ENCODE results near the gene ECEL1. TPM values are rescaled to one million over a fixed set of nuclear protein-coding genes. Genes with fewer than 3 reads are reported as not detected.
A peak's percentile ranks its signal among the peaks of the same experiment; 100 is the strongest.

ECEL1 gene
- polyA plus RNA-seq, 4 donors: 0.38 to 1.7 TPM; not detected in 2

- H3K27me3 ChIP-seq (ENCODE audit: control insufficient read depth in 3 of 3, insufficient read depth in 3 of 3, low read length in 3 of 3): peaks cover 15 to 47% (median 21%) of the 10 kb centered on the region in 3 donors
- no peaks in the 10 kb centered on the region for H3K36me3 ChIP-seq (ENCODE audit: control insufficient read depth in 3 of 3, insufficient read depth in 2 of 3, low read depth in 1 of 3, low read length in 3 of 3)
- H3K4me3 ChIP-seq (ENCODE audit: low read depth in 1 of 3, low read length in 3 of 3): no peak overlapping the region
- H3K4me1 ChIP-seq (ENCODE audit: control insufficient read depth in 3 of 3, insufficient read depth in 2 of 3, low read depth in 1 of 3, low read length in 2 of 3): peaks cover 0 to 7% (median 0%) of the 10 kb centered on the region in 3 donors
- no peaks in the 10 kb centered on the region for H3K9me3 ChIP-seq (ENCODE audit: control insufficient read depth in 2 of 2, insufficient read depth in 1 of 2, low read depth in 1 of 2, low read length in 1 of 2)
- no peak overlapping the region for H3K27ac ChIP-seq (ENCODE audit: low read depth in 1 of 3, low read length in 2 of 3)
- DNase-seq: no peak
- 86 to 89% (median 88%) methylated on average over 10 to 14 of the region's 14 CpGs for WGBS, 3 donors
- FAIRE-seq: no peak
Measured at GRCh38 chr2:232525199-232525598, 37.6 kb upstream of the ECEL1 start.

- peaks cover 15 to 49% (median 23%) of the 10 kb centered on the region in 3 donors for H3K27me3 ChIP-seq (ENCODE audit: control insufficient read depth in 3 of 3, insufficient read depth in 3 of 3, low read length in 3 of 3)
- no peak for DNase-seq
Measured at GRCh38 chr2:232524771-232525170, 37.1 kb upstream of the ECEL1 start.

GRCh38 chr2:232523682-232524597, 36.3 kb upstream of the ECEL1 start:
- H3K27me3 ChIP-seq (ENCODE audit: control insufficient read depth in 3 of 3, insufficient read depth in 3 of 3, low read length in 3 of 3): peaks cover 15 to 54% (median 23%) of the 10 kb centered on the region in 3 donors
- 1 to 3% (median 2%) methylated on average over 48 to 75 of the region's 75 CpGs for WGBS, 3 donors
- H3K4me3 ChIP-seq (ENCODE audit: low read depth in 1 of 3, low read length in 3 of 3): no peak overlapping the region
- no peaks in the 10 kb centered on the region for H3K9me3 ChIP-seq (ENCODE audit: control insufficient read depth in 2 of 2, insufficient read depth in 1 of 2, low read depth in 1 of 2, low read length in 1 of 2)
- no peak overlapping the region for H3K27ac ChIP-seq (ENCODE audit: low read depth in 1 of 3, low read length in 2 of 3)
- FAIRE-seq (no peak), DNase-seq (peak; percentile 11 to 62)
- peaks cover 0 to 7% (median 0%) of the 10 kb centered on the region in 3 donors for H3K4me1 ChIP-seq (ENCODE audit: control insufficient read depth in 3 of 3, insufficient read depth in 2 of 3, low read depth in 1 of 3, low read length in 2 of 3)
- no peaks in the 10 kb centered on the region for H3K36me3 ChIP-seq (ENCODE audit: control insufficient read depth in 3 of 3, insufficient read depth in 2 of 3, low read depth in 1 of 3, low read length in 3 of 3)

More at GRCh38 chr2:232524771-232525170, 37.1 kb upstream of the ECEL1 start:
- H3K4me1 ChIP-seq (ENCODE audit: control insufficient read depth in 3 of 3, insufficient read depth in 2 of 3, low read depth in 1 of 3, low read length in 2 of 3): peaks cover 0 to 7% (median 0%) of the 10 kb centered on the region in 3 donors
- no peaks in the 10 kb centered on the region for H3K36me3 ChIP-seq (ENCODE audit: control insufficient read depth in 3 of 3, insufficient read depth in 2 of 3, low read depth in 1 of 3, low read length in 3 of 3)
- 66 to 76% (median 71%) methylated on average over 5 to 6 of the region's 6 CpGs for WGBS, 3 donors
- H3K27ac ChIP-seq (ENCODE audit: low read depth in 1 of 3, low read length in 2 of 3): no peak overlapping the region
- FAIRE-seq: no peak
- no peaks in the 10 kb centered on the region for H3K9me3 ChIP-seq (ENCODE audit: control insufficient read depth in 2 of 2, insufficient read depth in 1 of 2, low read depth in 1 of 2, low read length in 1 of 2)
- no peak overlapping the region for H3K4me3 ChIP-seq (ENCODE audit: low read depth in 1 of 3, low read length in 3 of 3)

GRCh38 chr2:232523402-232523681, 35.7 kb upstream of the ECEL1 start:
- FAIRE-seq (no peak), DNase-seq (no peak)
- Histone ChIP-seq H3K27me3 (ENCODE audit: control insufficient read depth in 3 of 3, insufficient read depth in 3 of 3, low read length in 3 of 3) (peaks cover 15 to 55% (median 23%) of the 10 kb centered on the region in 3 donors), H3K36me3 (ENCODE audit: control insufficient read depth in 3 of 3, insufficient read depth in 2 of 3, low read depth in 1 of 3, low read length in 3 of 3) (no peaks in the 10 kb centered on the region), H3K9me3 (ENCODE audit: control insufficient read depth in 2 of 2, insufficient read depth in 1 of 2, low read depth in 1 of 2, low read length in 1 of 2) (no peaks in the 10 kb centered on the region), H3K27ac (ENCODE audit: low read depth in 1 of 3, low read length in 2 of 3) (no peak overlapping the region), H3K4me1 (ENCODE audit: control insufficient read depth in 3 of 3, insufficient read depth in 2 of 3, low read depth in 1 of 3, low read length in 2 of 3) (peaks cover 0 to 7% (median 0%) of the 10 kb centered on the region in 3 donors), H3K4me3 (ENCODE audit: low read depth in 1 of 3, low read length in 3 of 3) (no peak overlapping the region)
- WGBS, 3 donors: 14 to 18% (median 17%) methylated on average over 16 of the region's 16 CpGs

- Histone ChIP-seq H3K36me3 (ENCODE audit: control insufficient read depth in 3 of 3, insufficient read depth in 2 of 3, low read depth in 1 of 3, low read length in 3 of 3) (no peaks in the 10 kb centered on the region), H3K9me3 (ENCODE audit: control insufficient read depth in 2 of 2, insufficient read depth in 1 of 2, low read depth in 1 of 2, low read length in 1 of 2) (no peaks in the 10 kb centered on the region), H3K27ac (ENCODE audit: low read depth in 1 of 3, low read length in 2 of 3) (no peak overlapping the region), H3K4me3 (ENCODE audit: low read depth in 1 of 3, low read length in 3 of 3) (no peak overlapping the region), H3K4me1 (ENCODE audit: control insufficient read depth in 3 of 3, insufficient read depth in 2 of 3, low read depth in 1 of 3, low read length in 2 of 3) (peaks cover 0 to 10% (median 0%) of the 10 kb centered on the region in 3 donors), H3K27me3 (ENCODE audit: control insufficient read depth in 3 of 3, insufficient read depth in 3 of 3, low read length in 3 of 3) (peaks cover 15 to 54% (median 23%) of the 10 kb centered on the region in 3 donors)
- FAIRE-seq: no peak
- WGBS, 3 donors: 14 to 23% (median 16%) methylated on average over 29 to 46 of the region's 46 CpGs
- peak in 1 of 2 donors; percentile 29 for DNase-seq
Measured at GRCh38 chr2:232522623-232523401, 35.2 kb upstream of the ECEL1 start.

- Histone ChIP-seq H3K9me3 (ENCODE audit: control insufficient read depth in 2 of 2, insufficient read depth in 1 of 2, low read depth in 1 of 2, low read length in 1 of 2) (no peaks in the 10 kb centered on the region), H3K4me3 (ENCODE audit: low read depth in 1 of 3, low read length in 3 of 3) (peak overlapping the region in 1 of 3 donors; percentile 8), H3K4me1 (ENCODE audit: control insufficient read depth in 3 of 3, insufficient read depth in 2 of 3, low read depth in 1 of 3, low read length in 2 of 3) (peaks cover 0 to 13% (median 0%) of the 10 kb centered on the region in 3 donors), H3K27ac (ENCODE audit: low read depth in 1 of 3, low read length in 2 of 3) (no peak overlapping the region), H3K36me3 (ENCODE audit: control insufficient read depth in 3 of 3, insufficient read depth in 2 of 3, low read depth in 1 of 3, low read length in 3 of 3) (no peaks in the 10 kb centered on the region), H3K27me3 (ENCODE audit: control insufficient read depth in 3 of 3, insufficient read depth in 3 of 3, low read length in 3 of 3) (peaks cover 15 to 54% (median 23%) of the 10 kb centered on the region in 3 donors)
- DNase-seq (peak; percentile 21 to 78), FAIRE-seq (no peak)
- 5 to 7% (median 6%) methylated on average over 40 to 66 of the region's 66 CpGs for WGBS, 3 donors
Measured at GRCh38 chr2:232521959-232522622, 34.5 kb upstream of the ECEL1 start.

GRCh38 chr2:232521098-232521497, 33.5 kb upstream of the ECEL1 start:
- DNase-seq (no peak), FAIRE-seq (no peak)
- 83 to 89% (median 88%) methylated on average over 13 to 14 of the region's 14 CpGs for WGBS, 3 donors
- no peak overlapping the region for H3K27ac ChIP-seq (ENCODE audit: low read depth in 1 of 3, low read length in 2 of 3)
- H3K9me3 ChIP-seq (ENCODE audit: control insufficient read depth in 2 of 2, insufficient read depth in 1 of 2, low read depth in 1 of 2, low read length in 1 of 2): no peaks in the 10 kb centered on the region
- peaks cover 0 to 22% (median 0%) of the 10 kb centered on the region in 3 donors for H3K4me1 ChIP-seq (ENCODE audit: control insufficient read depth in 3 of 3, insufficient read depth in 2 of 3, low read depth in 1 of 3, low read length in 2 of 3)
- H3K36me3 ChIP-seq (ENCODE audit: control insufficient read depth in 3 of 3, insufficient read depth in 2 of 3, low read depth in 1 of 3, low read length in 3 of 3): no peaks in the 10 kb centered on the region
- H3K4me3 ChIP-seq (ENCODE audit: low read depth in 1 of 3, low read length in 3 of 3): no peak overlapping the region
- H3K27me3 ChIP-seq (ENCODE audit: control insufficient read depth in 3 of 3, insufficient read depth in 3 of 3, low read length in 3 of 3): peaks cover 15 to 51% (median 23%) of the 10 kb centered on the region in 3 donors

- Histone ChIP-seq H3K36me3 (ENCODE audit: control insufficient read depth in 3 of 3, insufficient read depth in 2 of 3, low read depth in 1 of 3, low read length in 3 of 3) (no peaks in the 10 kb centered on the region), H3K4me1 (ENCODE audit: control insufficient read depth in 3 of 3, insufficient read depth in 2 of 3, low read depth in 1 of 3, low read length in 2 of 3) (peaks cover 0 to 26% (median 0%) of the 10 kb centered on the region in 3 donors), H3K27ac (ENCODE audit: low read depth in 1 of 3, low read length in 2 of 3) (no peak overlapping the region), H3K4me3 (ENCODE audit: low read depth in 1 of 3, low read length in 3 of 3) (no peak overlapping the region), H3K9me3 (ENCODE audit: control insufficient read depth in 2 of 2, insufficient read depth in 1 of 2, low read depth in 1 of 2, low read length in 1 of 2) (no peaks in the 10 kb centered on the region), H3K27me3 (ENCODE audit: control insufficient read depth in 3 of 3, insufficient read depth in 3 of 3, low read length in 3 of 3) (peaks cover 15 to 51% (median 23%) of the 10 kb centered on the region in 3 donors)
- DNase-seq (no peak), FAIRE-seq (no peak)
- WGBS, 3 donors: 73 to 80% (median 77%) methylated on average over 13 to 15 of the region's 15 CpGs
Measured at GRCh38 chr2:232520489-232520888, 32.9 kb upstream of the ECEL1 start.
